ENCODE measurements around the gene KRT81. TPM values are rescaled to one million over a fixed set of nuclear protein-coding genes. Genes with fewer than 3 reads are reported as not detected.

Gene KRT81
- total and polyA plus RNA-seq, 2 donors from 2014 or later: not detected

DNA sequence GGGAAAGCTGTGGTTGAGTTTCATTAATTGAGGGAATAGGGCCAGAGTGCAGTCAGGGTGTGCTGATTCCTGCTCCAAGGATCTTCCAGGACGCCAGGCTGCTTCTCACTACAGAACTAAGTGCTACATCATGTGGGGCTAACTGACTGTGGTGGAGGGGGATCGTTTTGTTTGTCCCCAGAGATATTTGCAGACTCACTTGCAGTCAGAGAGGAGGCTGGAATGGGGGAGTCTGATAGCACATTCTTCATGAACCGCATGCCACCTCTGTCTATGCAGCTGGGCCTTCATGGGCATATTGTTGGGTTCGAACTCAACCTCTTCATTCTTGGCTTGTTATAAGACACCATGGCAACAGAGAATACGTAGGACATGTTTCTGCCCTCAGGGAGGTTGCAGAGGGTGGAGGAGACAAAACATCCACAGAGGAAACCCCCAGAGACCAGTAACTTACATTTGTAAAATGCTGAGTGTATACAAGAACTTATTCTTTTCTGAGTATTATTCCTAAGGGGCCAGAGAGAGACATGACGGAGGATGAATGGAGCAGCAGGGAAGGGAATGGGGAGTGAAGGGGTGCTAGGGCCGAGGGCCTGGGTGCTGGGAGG lies 45.3 kb downstream of the KRT81 start:
- intact Hi-C loops (cut with DNase I): no loop called here
- no peak for FAIRE-seq
- peaks cover 0 to 40% (median 26%) of the 10 kb centered on the region in 3 donors for H3K4me1 ChIP-seq (ENCODE audit: control insufficient read depth in 2 of 3, insufficient read depth in 2 of 3, low read depth in 1 of 3, low read length in 3 of 3)

DNA sequence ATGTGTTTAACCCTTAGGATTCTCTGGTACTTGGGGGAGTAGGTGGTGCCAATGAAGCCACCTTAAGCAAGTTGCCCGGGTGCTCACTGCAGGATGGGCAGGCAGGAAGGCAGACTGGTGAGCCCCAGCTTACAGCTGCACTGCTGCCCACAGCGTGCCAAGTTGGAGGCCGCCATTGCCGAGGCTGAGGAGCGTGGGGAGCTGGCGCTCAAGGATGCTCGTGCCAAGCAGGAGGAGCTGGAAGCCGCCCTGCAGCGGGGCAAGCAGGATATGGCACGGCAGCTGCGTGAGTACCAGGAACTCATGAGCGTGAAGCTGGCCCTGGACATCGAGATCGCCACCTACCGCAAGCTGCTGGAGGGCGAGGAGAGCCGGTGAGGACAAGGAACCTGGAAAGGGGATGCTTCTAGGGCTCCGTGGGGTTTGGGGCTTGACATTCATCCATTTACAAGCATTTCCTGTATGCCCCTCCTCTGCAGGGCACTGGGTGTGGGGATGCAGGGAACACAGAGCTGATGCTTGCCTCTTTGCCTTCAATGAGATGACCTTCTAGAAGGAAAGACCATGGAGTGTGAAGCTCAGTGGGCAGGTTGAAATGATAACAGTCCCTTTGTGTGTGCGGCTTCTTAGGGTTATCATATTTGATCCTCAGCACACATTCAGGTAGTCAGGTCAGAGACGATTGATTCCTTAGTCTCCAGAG lies 45.9 kb downstream of the KRT81 start:
- Histone ChIP-seq H3K9ac (ENCODE audit: low read length in 3 of 3) (no peak overlapping the region), H3K36me3 (ENCODE audit: control insufficient read depth in 2 of 3, insufficient read depth in 3 of 3, low read length in 3 of 3) (no peaks in the 10 kb centered on the region), H3K4me3 (ENCODE audit: low read length in 3 of 3) (no peak overlapping the region), H3K4me1 (ENCODE audit: control insufficient read depth in 2 of 3, insufficient read depth in 2 of 3, low read depth in 1 of 3, low read length in 3 of 3) (peaks cover 0 to 40% (median 26%) of the 10 kb centered on the region in 3 donors), H3K27ac (ENCODE audit: low read depth in 2 of 2, low read length in 2 of 2) (peak overlapping the region; percentile 1 to 71), H3K27me3 (ENCODE audit: control insufficient read depth, insufficient read depth, low read length) (peaks cover 2% of the 10 kb centered on the region), H3K9me3 (ENCODE audit: control insufficient read depth in 2 of 3, insufficient read depth in 1 of 3, low read length in 3 of 3) (no peaks in the 10 kb centered on the region)
- intact Hi-C loops (cut with DNase I): no loop called here
- peak in 1 of 5 donors; percentile 30 for DNase-seq
- TF ChIP-seq, protein P1, sequence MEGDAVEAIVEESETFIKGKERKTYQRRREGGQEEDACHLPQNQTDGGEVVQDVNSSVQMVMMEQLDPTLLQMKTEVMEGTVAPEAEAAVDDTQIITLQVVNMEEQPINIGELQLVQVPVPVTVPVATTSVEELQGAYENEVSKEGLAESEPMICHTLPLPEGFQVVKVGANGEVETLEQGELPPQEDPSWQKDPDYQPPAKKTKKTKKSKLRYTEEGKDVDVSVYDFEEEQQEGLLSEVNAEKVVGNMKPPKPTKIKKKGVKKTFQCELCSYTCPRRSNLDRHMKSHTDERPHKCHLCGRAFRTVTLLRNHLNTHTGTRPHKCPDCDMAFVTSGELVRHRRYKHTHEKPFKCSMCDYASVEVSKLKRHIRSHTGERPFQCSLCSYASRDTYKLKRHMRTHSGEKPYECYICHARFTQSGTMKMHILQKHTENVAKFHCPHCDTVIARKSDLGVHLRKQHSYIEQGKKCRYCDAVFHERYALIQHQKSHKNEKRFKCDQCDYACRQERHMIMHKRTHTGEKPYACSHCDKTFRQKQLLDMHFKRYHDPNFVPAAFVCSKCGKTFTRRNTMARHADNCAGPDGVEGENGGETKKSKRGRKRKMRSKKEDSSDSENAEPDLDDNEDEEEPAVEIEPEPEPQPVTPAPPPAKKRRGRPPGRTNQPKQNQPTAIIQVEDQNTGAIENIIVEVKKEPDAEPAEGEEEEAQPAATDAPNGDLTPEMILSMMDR (IDR thresholded peaks at IDR 0.05; ENCODE audit: borderline replicate concordance, extremely low read depth, insufficient read depth): no peak
- no peak for FAIRE-seq

More for the DNA sequence above, 45.3 kb downstream of the KRT81 start:
- peak in 1 of 5 donors; percentile 16 for DNase-seq
- Histone ChIP-seq H3K36me3 (ENCODE audit: control insufficient read depth in 2 of 3, insufficient read depth in 3 of 3, low read length in 3 of 3) (no peaks in the 10 kb centered on the region), H3K9me3 (ENCODE audit: control insufficient read depth in 2 of 3, insufficient read depth in 1 of 3, low read length in 3 of 3) (no peaks in the 10 kb centered on the region), H3K4me3 (ENCODE audit: low read length in 3 of 3) (no peak overlapping the region), H3K27me3 (ENCODE audit: control insufficient read depth, insufficient read depth, low read length) (peaks cover 5% of the 10 kb centered on the region), H3K27ac (ENCODE audit: low read depth in 2 of 2, low read length in 2 of 2) (peak overlapping the region in 1 of 2 donors; percentile 16), H3K9ac (ENCODE audit: low read length in 3 of 3) (peak overlapping the region in 1 of 3 donors; percentile 46)
- TF ChIP-seq, protein P1 (IDR thresholded peaks at IDR 0.05; ENCODE audit: borderline replicate concordance, extremely low read depth, insufficient read depth): no peak

DNA sequence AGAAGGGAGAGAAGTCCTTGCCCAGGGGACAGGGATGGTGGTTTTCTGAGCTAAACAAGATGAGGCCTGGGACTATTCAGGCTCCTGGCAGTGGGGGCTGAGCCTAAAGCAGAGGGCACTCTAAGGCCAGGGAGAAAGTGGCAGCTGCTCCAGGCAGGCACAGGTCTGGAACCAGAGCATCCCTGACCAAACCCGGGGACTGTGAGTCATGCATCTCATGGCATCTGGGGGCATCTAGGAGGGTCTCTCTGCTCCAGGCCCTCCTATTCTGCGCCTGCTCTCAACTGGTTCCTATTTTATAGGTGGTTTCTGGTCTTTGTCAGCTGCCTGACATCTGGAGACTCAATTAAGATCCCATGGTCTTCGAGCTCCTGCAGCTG lies 46.7 kb downstream of the KRT81 start:
- H3K4me3 ChIP-seq (ENCODE audit: low read length in 3 of 3): no peak overlapping the region
- peak in 1 of 5 donors; percentile 50 for DNase-seq
- TF ChIP-seq, protein P1 (IDR thresholded peaks at IDR 0.05; ENCODE audit: borderline replicate concordance, extremely low read depth, insufficient read depth): no peak
- H3K36me3 ChIP-seq (ENCODE audit: control insufficient read depth in 2 of 3, insufficient read depth in 3 of 3, low read length in 3 of 3): no peaks in the 10 kb centered on the region
- peak overlapping the region; percentile 86 to 88 for H3K27ac ChIP-seq (ENCODE audit: low read depth in 2 of 2, low read length in 2 of 2)
- no peak for FAIRE-seq
- H3K9me3 ChIP-seq (ENCODE audit: control insufficient read depth in 2 of 3, insufficient read depth in 1 of 3, low read length in 3 of 3): no peaks in the 10 kb centered on the region
- intact Hi-C loops (cut with DNase I): no loop called here
- no peak overlapping the region for H3K9ac ChIP-seq (ENCODE audit: low read length in 3 of 3)
- H3K27me3 ChIP-seq (ENCODE audit: control insufficient read depth, insufficient read depth, low read length): no peaks in the 10 kb centered on the region
- H3K4me1 ChIP-seq (ENCODE audit: control insufficient read depth in 2 of 3, insufficient read depth in 2 of 3, low read depth in 1 of 3, low read length in 3 of 3): peaks cover 0 to 38% (median 25%) of the 10 kb centered on the region in 3 donors
